GM21529 (cell line): ENCODE measurements around the gene EXOC3.

ENCODE experiments used
- ATAC-seq: cut with Tn5 transposase; IDR thresholded peaks from one replicate; pipeline ENCODE4 v1.9.1; 2021; ENCODE audit not compliant: unreplicated experiment

EXOC3 gene

DNA sequence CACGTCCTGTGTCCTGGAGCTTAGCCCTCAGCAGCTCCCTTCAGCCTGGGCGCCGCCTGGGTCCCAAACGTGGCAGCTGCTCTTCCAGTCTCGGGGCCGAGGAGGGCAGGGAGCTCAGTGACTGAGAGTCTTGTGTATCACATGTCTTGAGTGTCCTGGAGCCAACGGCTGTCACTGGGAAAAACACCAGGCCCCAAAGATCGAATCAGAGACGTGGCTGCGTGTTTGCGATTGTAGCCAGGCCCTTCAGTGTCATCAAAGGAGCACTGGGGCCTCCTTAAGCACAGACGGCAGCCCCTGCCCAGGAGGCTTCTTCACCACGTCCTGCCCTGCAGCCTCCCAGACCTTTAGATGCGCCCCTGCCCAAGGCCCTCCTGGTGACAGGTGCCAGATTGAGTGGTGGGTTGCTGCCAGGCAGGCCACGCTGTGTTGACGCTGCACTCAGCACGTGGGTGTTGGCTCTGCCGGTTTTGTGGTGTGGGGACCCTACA lies 5.7 kb upstream of the EXOC3 start:
- ATAC-seq, result no peak

GRCh38 chr5:438481-438981 lies 4.4 kb upstream of the EXOC3 start:
- no peak for ATAC-seq

GRCh38 chr5:439181-439580 lies 3.8 kb upstream of the EXOC3 start:
- no peak for ATAC-seq

GRCh38 chr5:439636-440035 lies 3.3 kb upstream of the EXOC3 start:
- no peak for ATAC-seq

DNA sequence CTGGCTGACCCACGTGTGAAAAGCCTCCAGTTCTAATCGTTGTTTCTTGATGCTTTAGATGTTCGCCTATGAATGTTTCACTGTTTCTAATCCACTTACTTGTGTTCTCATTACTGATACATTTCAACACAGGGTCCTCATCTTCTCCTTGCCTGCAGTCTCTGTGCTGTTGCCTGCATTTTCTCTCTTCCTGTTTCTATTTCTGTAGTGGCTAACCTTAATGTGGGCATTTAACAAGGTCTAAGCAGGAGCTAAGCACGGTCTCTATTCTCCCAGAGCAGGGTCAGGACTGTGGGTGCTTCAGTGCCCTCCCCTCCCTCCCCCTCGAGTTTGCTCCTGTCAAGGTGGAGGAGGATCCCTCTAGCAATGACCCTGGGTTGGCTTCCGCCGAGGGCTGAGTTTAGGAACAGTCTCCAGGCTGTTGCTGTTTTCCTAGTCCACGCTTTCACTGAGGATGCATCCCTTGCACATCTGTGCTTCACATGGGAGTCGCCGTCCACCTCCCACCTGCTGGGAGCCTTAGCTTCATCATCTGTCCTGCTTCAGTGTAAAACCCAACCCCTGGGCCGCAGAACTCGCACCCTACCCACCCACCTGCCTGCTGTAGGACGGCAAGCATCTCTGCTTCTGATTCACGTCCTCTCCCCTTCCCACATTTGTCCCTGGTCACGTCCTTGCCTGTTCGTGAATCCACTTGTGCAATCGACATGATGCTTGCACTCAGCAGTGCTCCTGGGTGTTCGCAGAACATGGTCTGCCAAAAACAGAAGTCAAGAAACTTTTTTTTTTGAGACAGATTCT lies 2.4 kb upstream of the EXOC3 start:
- ATAC-seq, result no peak

- no peak for ATAC-seq
These were observed 1.0 kb upstream of the EXOC3 start for GRCh38 chr5:441996-442334.

GRCh38 chr5:443239-444151 lies 519 bp downstream of the EXOC3 start:
- peak; percentile 21 for ATAC-seq

DNA sequence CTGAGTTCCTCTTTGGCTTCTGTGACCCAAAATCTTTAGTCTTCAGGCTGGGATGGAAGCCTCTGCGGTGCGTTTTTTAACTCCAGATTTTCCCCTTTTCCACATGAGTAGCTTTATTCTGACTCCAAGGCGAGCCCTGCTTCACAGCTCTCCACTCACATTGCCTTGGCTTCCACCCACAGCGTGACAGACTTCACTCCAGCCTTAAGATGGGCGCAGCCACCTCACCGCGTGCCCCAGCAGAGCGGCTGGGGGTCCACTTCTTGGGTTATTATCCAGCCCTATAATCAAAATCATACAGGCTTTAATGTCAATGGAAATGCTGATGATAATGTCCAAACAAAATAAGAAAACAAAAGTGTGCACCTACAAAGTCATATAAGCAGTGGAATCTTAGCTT lies 1.2 kb downstream of the EXOC3 start:
- no peak for ATAC-seq

DNA sequence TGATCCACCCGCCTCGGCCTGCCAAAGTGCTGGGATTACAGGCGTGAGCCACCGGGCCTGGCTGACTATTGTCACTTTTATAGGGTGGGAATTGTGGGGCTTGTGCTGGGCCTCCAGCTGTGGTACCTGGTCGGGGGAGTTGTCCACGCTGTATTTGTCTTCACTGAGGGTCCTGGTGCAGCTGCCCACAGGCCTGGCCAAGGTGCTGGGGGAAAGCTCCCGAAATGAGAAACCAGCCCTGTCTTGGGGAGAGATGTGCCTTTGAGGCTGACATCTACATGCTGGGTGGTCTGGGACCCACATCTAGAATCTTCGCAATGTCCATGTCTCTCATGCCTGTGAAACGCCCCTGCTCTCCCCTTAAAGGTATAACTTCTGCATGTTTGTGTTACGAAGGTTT lies 2.6 kb downstream of the EXOC3 start:
- no peak for ATAC-seq

DNA sequence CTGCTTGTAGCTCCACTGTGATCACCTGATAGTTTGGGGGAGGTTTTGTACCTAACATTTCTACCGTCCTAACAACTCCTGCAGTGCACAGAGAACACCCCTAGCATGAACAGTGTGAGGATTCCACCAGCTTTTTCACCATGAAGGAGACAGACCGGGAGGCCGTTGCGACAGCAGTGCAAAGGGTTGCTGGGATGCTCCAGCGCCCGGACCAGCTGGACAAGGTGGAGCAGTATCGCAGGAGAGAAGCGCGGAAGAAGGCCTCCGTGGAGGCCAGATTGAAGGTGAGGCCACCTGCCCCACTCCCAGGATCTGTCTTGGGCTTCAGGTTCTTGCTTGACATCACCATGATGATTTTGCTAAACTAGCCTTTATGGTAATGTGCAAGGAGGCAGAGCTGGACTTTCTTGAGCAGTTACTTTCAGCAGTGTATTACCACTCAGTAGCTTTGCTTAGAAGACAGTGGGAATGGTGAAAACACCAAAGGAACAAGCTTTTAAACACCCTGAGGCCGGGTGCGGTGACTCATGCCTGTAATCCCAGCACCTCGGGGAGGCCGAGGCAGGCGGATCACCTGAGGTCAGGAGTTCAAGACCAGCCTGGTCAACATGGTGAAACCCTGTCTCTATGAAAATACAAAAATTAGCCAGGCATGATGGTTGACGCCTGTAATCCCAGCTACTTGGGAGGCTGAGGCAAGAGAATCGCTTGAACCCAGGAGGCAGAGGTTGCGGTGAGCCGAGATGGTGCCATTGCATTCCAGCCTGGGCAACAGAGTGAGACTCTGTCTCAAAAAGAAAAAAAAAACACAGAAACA lies 3.3 kb downstream of the EXOC3 start:
- ATAC-seq, result no peak

GRCh38 chr5:446883-447263 lies 3.9 kb downstream of the EXOC3 start:
- ATAC-seq, result no peak

- no peak for ATAC-seq
These were observed 4.5 kb downstream of the EXOC3 start for GRCh38 chr5:447501-447900.

DNA sequence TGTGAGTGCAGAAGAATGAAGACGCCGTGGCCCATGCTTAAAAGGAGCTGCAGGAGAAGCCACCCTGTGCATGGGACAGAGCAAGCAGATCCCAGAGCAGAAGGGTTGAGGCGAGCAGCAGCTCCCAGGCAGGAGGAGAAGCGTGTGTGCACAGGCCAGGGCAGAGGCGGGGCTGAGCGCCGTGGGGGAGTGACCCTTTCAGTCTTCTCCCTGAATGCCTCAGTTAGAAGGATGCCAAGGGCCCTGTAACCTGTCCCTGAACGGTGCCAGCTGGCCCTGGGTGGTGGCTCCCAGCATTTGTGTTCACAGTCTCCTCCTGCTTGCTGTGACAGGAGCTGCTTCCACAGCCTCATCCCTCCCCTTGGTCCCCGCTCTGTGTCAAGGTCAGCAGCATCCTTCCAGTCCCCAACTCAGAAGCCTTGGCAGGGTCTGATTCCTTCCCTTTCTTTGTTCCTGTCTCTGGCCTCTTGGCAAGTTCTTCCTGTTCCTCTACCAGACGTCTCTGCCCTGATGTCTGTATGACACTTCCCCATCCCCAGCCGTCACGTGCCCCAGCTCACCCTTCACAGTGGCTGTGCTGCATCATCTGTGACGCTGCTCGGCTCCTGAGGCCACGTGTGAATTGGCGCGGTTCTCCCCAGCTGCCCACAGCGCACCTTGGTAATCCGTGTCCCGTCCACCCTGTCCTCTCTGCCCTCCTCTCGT lies 5.2 kb downstream of the EXOC3 start:
- ATAC-seq, result no peak

DNA sequence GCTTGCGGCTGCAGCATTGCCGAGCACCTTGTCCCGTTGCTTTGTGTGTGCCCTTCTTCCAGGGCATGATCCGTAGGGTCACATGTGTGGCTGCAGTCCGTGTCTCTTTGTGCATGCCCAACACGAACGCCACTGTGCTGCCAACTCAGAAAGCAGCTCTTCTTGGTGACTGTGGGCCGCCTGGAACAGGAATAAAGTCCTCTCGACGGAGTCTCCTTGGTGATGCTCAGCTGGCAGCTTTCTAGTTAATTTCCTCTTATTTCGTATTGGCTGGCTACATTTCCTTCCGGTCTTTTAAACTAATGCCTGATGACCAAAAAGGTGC lies 5.8 kb downstream of the EXOC3 start:
- ATAC-seq, result no peak

DNA sequence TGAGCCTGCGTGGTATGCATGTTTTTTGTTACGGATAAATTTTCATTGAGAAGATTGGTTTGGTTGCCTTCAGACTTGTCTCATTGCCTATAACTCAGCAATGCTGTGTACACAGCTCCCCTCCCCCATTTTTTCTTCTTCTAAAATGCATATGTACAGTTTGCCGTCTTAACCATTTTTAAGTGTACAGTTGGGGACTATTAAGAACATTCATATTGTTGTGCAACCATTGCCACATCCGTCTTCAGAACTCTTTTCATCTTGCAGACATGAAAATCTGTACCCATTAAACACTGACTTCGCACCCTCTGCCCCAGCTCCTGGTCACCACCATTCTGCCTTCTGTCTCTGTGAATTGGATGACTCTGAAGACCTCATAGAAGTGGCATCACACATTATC lies 6.2 kb downstream of the EXOC3 start:
- no peak for ATAC-seq

GRCh38 chr5:451587-452458 lies 8.8 kb downstream of the EXOC3 start:
- no peak for ATAC-seq

GRCh38 chr5:452978-453710 lies 10.2 kb downstream of the EXOC3 start:
- no peak for ATAC-seq

- ATAC-seq, result no peak
These were observed 10.9 kb downstream of the EXOC3 start for GRCh38 chr5:453725-454481.
